ENCODE data around the gene SLC10A3.

Gene SLC10A3

DNA sequence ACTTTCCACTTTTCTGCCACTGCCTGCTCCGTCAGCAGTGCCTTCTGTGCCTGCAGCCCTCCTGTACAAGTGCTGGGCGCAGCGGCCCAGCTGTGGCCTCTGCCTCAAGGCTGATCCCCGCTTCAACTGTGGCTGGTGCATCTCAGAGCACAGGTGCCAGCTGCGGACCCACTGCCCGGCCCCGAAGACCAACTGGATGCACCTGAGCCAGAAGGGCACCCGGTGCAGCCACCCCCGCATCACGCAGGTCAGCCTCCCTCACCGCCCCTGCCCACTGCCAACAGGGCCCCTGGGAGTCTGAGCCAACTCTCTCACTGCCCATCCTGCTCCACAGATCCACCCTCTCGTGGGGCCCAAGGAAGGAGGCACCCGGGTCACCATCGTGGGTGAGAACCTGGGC, 24.8 kb downstream of the SLC10A3 start:
- no peak for DNase-seq (ENCODE audit: low read depth)
- TF ChIP-seq, protein P1, sequence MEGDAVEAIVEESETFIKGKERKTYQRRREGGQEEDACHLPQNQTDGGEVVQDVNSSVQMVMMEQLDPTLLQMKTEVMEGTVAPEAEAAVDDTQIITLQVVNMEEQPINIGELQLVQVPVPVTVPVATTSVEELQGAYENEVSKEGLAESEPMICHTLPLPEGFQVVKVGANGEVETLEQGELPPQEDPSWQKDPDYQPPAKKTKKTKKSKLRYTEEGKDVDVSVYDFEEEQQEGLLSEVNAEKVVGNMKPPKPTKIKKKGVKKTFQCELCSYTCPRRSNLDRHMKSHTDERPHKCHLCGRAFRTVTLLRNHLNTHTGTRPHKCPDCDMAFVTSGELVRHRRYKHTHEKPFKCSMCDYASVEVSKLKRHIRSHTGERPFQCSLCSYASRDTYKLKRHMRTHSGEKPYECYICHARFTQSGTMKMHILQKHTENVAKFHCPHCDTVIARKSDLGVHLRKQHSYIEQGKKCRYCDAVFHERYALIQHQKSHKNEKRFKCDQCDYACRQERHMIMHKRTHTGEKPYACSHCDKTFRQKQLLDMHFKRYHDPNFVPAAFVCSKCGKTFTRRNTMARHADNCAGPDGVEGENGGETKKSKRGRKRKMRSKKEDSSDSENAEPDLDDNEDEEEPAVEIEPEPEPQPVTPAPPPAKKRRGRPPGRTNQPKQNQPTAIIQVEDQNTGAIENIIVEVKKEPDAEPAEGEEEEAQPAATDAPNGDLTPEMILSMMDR (IDR thresholded peaks at IDR 0.05; ENCODE audit: control insufficient read depth, insufficient read depth, low read depth, low read length, missing control alignments): no peak
- no peak overlapping the region for H3K4me3 ChIP-seq (ENCODE audit: control insufficient read depth, low read depth, low read length)

DNA sequence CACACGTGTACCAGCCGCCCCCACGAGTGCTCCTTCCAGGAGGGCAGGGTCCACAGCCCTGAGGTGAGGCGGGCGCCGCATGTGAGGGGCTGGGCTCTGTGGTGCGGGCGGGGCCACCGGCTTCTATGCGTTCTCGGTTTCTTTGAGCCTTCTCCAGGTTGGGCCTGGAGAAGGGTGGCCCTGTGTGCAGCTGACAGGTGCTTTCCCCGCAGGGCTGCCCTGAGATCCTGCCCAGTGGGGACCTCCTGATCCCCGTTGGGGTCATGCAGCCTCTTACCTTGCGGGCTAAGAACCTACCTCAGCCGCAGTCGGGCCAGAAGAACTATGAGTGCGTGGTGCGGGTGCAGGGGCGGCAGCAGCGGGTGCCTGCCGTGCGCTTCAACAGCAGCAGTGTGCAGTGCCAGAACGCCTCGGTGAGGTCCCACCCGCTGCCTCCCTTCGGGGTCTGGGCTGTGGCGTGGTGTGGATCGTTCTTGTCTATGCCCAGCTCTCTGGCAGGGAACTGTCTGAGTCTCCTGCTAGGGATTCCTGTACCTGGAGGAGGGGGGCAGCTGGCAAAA, 25.5 kb downstream of the SLC10A3 start:
- TF ChIP-seq, protein P1 (IDR thresholded peaks at IDR 0.05; ENCODE audit: control insufficient read depth, insufficient read depth, low read depth, low read length, missing control alignments): no peak
- DNase-seq (ENCODE audit: low read depth): no peak
- H3K4me3 ChIP-seq (ENCODE audit: control insufficient read depth, low read depth, low read length): no peak overlapping the region

DNA sequence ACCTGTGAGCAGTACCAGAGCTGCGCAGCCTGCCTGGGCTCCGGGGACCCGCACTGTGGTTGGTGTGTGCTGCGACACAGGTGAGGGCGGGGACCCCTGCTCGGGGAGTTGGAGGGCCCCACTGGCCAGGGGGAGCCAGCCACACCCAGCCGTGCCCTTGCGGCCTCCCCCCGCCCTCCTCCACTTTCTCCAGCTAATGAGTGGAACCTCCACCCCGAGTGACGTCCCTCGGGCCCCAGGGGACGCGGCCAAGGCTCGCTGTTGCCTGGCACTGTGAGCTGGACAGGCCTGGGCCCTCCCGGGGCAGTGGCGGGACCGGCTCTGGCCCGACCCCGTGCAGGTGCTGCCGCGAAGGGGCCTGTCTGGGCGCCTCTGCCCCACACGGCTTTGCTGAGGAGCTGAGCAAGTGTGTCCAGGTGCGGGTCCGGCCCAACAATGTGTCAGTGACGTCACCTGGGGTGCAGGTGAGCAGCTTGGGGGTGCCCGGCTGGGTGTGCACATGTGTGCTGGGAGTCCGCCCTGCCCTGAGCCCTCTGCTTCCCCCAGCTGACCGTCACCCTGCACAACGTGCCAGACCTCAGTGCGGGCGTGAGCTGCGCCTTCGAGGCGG, 26.7 kb downstream of the SLC10A3 start:
- H3K4me3 ChIP-seq (ENCODE audit: control insufficient read depth, low read depth, low read length): no peak overlapping the region
- TF ChIP-seq, protein P1 (IDR thresholded peaks at IDR 0.05; ENCODE audit: control insufficient read depth, insufficient read depth, low read depth, low read length, missing control alignments): no peak

DNA sequence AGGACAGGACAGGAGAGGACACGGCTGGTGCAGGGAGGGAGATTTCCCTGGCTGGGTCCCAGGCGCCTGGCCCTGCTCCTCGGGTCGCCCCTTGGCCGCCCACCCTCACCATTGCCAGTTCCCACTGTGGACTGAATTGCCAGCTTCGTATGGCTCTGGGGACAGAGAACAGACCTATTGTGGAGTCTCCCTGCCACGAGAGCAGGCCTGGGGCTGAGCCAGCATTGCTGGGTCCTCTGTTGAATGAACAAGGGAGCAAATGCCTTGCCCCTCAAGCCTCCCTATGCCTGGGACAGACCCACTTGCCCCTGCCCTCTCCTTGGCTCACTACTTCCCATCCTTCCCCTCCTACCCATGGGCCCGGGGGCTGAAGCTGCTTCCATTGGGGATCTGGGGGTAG, 28.0 kb downstream of the SLC10A3 start:
- no peak for DNase-seq (ENCODE audit: low read depth)

More for the DNA sequence above, 26.7 kb downstream of the SLC10A3 start:
- DNase-seq (ENCODE audit: low read depth): no peak

DNA sequence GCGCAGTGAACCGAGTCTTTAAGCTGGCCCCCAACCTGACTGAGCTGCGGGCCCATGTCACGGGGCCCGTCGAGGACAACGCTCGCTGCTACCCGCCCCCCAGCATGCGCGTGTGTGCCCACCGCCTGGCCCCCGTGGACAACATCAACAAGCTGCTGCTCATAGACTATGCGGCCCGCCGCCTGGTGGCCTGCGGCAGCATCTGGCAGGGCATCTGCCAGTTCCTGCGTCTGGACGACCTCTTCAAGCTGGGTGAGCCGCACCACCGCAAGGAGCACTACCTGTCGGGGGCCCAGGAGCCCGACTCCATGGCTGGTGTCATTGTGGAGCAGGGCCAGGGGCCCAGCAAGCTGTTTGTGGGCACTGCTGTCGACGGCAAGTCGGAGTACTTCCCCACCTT, 30.1 kb downstream of the SLC10A3 start:
- DNase-seq (ENCODE audit: low read depth): no peak
- TF ChIP-seq, protein P1 (IDR thresholded peaks at IDR 0.05; ENCODE audit: control insufficient read depth, insufficient read depth, low read depth, low read length, missing control alignments): peak; percentile 23
- peak overlapping the region; percentile 86 for H3K4me3 ChIP-seq (ENCODE audit: control insufficient read depth, low read depth, low read length)

More for the DNA sequence above, 28.0 kb downstream of the SLC10A3 start:
- TF ChIP-seq, protein P1 (IDR thresholded peaks at IDR 0.05; ENCODE audit: control insufficient read depth, insufficient read depth, low read depth, low read length, missing control alignments): no peak
- H3K4me3 ChIP-seq (ENCODE audit: control insufficient read depth, low read depth, low read length): no peak overlapping the region

DNA sequence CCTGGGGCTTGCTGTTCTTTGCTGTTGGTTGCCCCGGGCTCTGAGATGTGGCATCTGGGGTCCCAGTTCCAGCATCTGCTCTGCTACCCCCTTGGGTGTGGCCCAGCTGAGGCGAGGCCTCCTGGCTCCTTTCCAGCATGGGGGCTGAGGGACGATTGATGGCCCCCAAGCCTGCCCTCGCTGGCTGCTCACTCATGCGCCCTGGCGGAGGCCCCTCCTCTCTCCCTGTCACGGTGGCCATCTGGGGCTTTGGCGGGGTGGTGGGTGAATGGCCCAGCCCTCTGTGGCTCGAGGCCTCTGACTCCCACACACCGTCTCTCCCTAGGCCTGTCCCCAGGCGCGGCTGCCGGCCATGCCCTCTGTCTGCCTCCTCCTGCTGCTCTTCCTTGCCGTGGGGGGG, 30.6 kb downstream of the SLC10A3 start:
- TF ChIP-seq, protein P1 (IDR thresholded peaks at IDR 0.05; ENCODE audit: control insufficient read depth, insufficient read depth, low read depth, low read length, missing control alignments): no peak
- peak overlapping the region; percentile 86 for H3K4me3 ChIP-seq (ENCODE audit: control insufficient read depth, low read depth, low read length)
- DNase-seq (ENCODE audit: low read depth): no peak
